NCI-H510A (cell line): ENCODE data around the gene RPTOR.
"Not testable (repeated sequence)": the region's sequence is repeated elsewhere in the genome, so short reads cannot be mapped to it uniquely, and the experiment has no call there.

ENCODE experiments used
- DNase-seq: peaks from one replicate; lab custom pipeline; 2025; lab: John Stamatoyannopoulos, UW

The RPTOR gene

DNA sequence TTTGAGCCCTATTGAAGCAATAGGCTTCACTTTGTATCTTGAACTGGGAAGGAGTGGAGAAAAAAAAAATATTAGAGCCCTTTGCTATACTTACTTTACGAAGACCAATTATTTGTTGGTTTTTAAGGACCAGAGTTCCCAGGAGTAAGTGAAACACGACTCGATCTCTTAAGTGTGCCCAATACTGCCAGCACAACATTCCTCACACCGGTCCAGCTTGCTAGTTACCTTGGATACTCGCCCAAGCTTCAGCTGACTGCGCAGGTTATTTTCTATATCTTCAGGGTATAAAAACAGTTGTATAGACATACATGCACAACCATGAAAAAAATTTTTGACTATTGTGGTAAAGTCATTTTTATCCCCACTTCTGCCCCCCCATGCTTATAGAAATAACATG, 72.1 kb downstream of the RPTOR start:
- no peak for DNase-seq

GRCh38 chr17:80618304-80618703, 73.7 kb downstream of the RPTOR start:
- DNase-seq, result no peak

- no peak for DNase-seq
Observed at GRCh38 chr17:80619535-80620235, 75.0 kb downstream of the RPTOR start.

DNA sequence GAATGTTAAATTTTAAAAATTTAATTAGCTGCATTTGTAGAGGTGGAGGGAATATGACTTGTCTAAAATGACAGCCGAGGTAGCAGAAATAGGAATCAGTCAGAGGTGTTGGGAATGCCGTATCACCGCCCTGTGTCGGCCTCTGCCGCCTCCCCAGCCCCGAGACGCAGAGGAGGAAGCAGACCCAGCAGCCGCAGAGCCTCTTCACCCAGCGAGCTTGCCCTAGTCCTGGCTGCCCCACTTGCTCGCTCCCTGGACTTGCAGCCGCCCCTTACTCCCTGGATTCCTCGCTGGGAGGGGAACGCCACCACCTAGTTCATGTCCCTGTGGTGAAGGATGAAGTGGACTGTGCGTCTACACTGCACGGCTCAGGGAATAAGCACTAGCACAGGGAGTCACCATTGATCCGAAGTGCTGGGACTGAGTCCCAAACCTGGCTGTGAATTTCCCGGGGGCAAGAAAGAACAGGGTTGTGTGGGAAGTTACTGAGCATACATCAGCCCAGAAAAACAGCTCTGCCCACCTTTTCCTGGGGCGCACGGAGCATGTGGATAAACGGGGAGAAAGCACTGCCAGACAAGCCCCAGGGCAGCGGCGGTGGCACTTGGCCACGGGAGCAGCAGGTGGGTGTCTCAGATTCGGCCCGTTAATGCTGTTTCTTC, 76.8 kb downstream of the RPTOR start:
- no peak for DNase-seq

- no peak for DNase-seq
Observed at GRCh38 chr17:80621997-80622357, 77.3 kb downstream of the RPTOR start.

DNA sequence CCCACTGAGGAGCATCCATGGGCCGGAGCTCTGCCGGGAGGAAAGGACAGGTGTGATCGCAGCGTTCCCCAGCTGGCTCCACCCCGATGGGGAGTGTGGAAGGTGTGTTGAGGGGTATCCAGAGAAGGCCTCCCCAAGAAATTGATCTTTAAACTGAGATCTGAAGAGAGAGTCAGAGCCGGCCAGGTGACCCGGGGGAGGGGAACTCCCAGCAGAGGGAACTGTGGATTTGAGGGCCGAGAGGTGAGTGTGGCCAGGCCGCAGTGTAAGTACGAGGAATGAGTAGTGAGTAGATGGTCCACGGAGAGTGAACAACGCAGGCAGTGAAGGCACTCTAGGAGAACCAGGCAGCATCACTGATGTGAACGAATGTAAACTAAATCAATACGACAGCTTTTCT, 80.2 kb downstream of the RPTOR start:
- DNase-seq, result no peak

DNA sequence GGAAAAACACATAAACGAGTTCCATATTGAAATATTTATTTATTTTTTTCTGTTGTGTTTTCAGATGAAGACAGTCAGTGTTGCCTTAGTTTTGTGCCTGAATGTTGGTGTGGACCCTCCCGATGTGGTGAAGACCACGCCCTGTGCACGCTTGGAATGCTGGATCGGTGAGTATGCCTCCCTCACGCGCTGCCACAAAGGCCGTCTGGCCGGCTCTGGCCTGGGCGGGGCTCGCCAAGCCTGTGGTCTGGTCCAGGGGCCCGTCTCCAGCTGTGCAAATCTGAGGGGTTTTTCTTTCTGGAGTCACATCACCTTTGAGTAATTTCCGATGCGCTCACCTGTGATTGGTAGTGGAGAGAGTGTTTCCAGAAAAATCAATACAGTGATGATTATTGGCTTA, 81.0 kb downstream of the RPTOR start:
- no peak for DNase-seq

DNA sequence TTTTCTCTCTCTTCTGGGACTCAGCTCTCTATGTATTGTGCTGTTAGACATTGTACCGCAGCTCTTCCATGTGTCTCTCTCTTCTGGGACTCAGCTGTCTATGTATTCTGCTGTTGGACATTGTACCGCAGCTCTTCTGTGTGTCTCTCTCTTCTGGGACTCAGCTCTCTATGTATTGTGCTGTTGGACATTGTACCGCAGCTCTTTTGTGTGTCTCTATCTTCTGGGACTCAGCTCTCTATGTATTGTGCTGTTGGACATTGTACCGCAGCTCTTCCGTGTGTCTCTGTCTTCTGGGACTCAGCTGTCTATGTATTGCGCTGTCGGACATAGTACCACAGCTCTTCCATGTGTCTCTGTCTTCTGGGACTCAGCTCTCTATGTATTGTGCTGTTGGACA, 84.2 kb downstream of the RPTOR start:
- DNase-seq, result not testable (repeated sequence)

- DNase-seq, result no peak
Observed at GRCh38 chr17:80629298-80630028, 84.8 kb downstream of the RPTOR start.

- DNase-seq, result no peak
Observed at GRCh38 chr17:80630560-80631120, 86.0 kb downstream of the RPTOR start.

DNA sequence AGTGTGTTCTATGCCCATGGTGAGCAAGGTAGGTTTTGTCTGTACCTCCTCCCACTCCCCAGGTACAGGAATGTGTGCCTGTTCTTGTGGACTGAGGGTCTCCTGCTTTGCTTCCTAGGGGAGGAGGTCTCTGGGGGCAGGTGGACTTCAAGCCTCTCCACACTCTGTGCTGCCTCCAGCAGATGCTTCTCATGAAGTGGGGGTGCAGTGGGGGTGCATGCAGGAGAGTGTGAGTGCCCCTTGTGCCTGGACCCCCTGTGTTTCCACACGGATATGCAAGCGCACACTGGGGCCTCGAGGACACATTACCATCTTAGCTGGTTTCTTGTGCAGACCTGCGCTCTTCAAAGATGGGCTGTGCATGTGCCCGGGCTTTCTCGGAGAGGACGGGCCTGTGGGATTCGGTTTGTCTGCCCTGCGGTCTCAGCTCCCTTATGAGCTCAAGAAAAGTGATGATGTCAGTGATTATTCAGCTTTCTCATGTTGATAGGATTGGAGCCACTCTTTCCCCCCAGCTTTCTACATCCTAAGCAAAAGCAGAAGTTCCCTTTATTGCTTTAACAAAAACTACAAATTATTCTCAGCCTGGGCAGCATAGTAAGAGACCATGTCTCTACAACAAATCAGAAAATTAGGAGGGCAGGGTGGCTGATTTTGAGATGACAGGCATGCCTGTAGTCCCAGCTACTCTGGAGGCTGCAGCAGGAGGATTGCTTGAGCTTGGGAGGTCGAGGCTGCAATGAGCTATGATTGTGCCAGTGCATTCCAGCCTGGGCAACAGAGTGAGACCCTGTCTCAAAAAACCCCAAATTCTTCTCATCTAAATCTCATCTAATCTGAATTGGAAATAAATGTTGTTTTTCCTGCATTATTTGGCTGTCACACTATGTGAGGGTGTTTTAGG, 86.8 kb downstream of the RPTOR start:
- DNase-seq, result no peak

DNA sequence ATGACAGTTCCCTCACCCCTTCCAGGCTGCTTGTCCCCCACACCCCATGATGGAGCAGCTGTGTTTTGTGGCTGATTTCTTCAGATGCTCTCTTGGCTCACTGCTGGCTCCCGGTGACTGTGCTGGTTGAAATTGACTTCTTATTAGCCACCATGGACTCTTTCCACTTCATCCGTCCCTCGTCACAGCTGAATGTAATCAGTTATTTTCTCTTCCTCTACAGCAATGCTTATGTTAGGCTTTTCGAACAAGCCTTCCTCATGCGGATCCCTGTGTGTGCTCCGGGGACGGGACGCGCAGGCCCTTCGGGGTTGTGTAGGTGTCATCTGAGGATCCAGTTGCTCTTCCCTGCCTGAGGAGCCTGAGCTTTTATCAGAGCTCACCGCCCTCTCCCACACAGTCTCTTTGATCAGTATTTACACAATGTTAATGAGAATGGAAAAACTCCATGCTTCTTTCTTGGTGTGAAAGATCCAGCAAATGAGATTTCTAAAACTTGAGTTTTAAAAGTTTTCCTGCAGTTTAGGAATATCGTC, 87.5 kb downstream of the RPTOR start:
- DNase-seq, result no peak

GRCh38 chr17:80633207-80633606, 88.6 kb downstream of the RPTOR start:
- no peak for DNase-seq

DNA sequence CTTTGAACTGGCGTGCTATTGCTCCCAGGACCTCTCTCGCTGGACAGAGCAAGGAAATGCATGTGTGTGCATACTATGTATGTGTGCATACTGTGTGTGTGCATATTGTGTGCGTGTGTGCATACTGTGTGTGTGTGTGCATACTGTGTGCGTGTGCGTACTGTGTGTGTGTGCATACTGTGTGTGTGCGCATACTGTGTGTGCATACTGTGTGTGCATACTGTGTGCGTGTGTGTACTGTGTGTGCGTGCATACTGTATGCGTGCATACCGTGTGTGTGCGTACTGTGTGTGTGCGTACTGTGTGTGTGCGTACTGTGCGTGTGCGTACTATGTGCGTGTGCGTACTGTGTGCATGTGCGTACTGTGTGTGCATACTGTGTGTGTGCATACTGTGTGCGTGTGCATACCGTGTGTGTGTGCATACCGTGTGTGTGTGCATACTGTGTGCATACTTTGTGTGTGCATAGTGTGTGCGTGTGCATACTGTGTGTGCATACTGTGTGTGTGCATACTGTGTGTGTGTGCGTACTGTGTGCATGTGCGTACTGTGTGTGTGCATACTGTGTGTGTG, 89.4 kb downstream of the RPTOR start:
- no peak for DNase-seq

GRCh38 chr17:80636361-80637018, 91.9 kb downstream of the RPTOR start:
- DNase-seq, result no peak

DNA sequence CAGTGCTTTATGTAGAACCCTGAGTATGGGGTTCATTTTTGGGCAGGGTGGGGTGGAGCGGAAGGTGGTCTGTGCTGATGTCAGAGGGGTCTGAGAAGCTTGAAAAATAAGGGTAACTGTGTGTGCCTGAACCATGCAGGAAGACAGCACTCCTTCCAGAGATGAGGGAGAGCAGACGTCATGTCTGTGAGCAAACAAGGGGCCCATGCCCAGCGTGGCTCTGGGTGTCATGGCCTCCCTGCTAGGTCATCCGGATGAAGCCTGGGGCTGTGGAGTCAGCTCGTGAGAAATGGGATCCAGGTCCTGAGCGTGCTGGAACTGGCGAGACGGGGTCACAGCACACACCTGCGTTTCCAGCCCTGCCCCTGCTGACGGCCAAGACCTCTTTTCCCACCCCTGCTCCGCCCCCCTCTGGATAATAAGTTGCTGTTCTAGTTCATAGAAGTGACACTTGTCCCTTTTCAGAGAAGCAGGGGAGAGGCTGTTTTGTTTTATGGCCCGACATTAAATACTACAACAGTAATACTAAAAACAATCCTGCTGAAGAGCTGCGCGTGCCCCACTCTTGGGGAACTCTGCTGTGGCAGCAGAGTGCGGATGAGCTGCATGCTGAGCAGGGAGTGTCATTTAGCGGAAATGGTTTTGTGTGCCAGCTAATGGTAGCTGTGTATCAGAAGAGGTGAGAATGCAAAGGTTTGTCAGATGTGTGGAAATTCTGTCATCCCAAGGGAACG, 92.6 kb downstream of the RPTOR start:
- DNase-seq, result peak; percentile 70

- no peak for DNase-seq
Observed at GRCh38 chr17:80639658-80640057, 95.0 kb downstream of the RPTOR start.

DNA sequence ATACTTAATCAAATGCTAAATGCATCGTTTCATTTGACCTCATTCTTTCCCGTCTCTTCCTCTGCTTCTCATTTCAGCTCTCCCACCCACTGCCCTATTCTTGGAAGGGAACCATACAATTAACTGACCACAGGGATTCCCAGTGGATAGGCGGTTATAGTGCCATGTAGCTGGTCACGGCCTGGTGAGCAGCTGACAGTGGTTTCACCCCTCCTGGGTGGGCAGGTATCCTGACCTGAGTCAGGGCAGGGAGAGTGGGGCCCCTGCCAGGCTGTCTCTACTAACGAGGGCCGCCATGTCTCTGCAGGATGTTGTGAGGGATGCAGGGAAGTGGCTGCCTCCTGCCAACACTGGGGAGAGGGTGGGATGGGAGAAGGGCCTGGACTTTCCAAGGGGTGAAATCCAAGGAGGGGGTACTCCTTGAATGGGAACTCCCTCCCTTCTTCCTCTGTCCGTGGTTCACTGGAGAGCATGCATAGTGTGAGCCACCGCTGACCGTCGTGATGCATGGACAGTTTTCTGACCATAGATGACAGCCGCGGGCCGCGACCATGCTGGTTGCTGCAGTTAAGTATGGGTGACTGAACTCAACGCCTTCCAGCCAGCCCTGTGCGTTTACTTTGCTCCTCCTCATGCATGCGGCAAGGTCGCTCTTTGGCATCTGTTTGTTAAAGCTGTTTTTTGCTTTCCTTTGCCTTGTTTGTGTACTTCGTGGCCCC, 95.9 kb downstream of the RPTOR start:
- DNase-seq, result no peak

DNA sequence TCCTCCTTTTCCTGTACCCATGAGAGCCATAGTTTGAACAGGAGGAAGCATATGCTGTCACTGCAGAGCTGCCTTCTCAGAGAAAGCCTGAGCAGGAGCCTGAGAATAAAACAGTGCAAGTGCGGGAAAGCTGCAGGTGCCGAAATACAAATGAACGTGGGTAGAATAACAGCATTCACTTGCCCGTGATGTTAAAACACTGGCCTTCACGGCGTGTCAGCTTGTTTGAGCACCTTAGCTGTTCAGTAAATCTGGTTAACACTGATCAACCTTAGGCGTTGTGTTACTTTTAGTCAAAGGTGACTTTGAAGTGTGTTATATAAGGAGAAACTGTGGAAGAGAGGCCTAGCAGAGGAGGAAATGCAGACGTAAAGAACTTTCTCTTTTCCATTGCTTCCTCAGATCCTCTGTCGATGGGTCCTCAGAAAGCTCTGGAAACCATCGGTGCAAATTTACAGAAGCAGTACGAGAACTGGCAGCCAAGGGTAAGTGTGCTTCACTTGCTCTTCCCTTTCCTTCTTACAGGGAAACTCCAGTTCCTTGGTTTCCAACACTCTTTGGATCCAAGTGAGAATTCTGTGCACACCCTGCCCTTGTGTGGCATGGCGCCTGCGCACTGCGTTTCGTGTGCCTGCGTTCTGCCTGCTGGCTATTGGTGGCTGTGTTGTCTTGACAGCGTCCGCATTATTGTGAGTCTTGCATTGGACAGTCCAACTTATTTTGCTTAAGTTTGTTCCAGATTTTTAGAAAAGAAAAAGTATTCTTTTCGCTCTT, 98.9 kb downstream of the RPTOR start:
- no peak for DNase-seq
